Lung microvascular endothelial cell (primary cell): Measurements from ENCODE around the gene SUPT4H1. TPM values are rescaled to one million over a fixed set of nuclear protein-coding genes. Genes with fewer than 3 reads are reported as not detected.

ENCODE experiments used
- DNase-seq, 2 donors: peaks; one replicate each; pipeline versions ENCODE4 v3.0.0 to v3.0.0-alpha.2; 2010; ENCODE audit warnings: low read depth in 2 of 2
- total RNA-seq: library from RNA; depleted of rRNA; stranded (reverse); fragments of >200 nt; gene quantifications from 2 replicates; pipeline ENCODE4 v1.2.1, GENCODE V29; 2014

Gene SUPT4H1
- total RNA-seq, 1 donor from 2014 or later: 55.0 TPM

GRCh38 chr17:58381124-58382035 lies 29.4 kb upstream of the SUPT4H1 start:
- no peak for DNase-seq

GRCh38 chr17:58380207-58381123 lies 28.5 kb upstream of the SUPT4H1 start:
- DNase-seq: no peak

DNA sequence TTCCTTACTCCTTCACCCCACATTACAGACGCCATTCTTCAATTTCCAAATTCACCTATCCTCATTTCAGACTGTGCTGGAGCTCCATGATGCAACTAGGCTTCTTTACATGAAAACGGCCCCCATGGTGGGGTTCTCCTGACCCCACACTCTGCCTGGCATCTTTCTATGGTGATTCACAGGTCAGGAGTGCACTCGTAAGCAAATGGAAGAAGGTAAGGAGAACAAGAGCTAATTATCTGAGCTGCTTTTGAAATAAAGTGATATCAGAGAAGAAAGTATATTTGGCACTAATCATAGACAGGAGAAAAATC lies 27.5 kb upstream of the SUPT4H1 start:
- no peak for DNase-seq

GRCh38 chr17:58378733-58379510 lies 26.9 kb upstream of the SUPT4H1 start:
- DNase-seq: no peak

DNA sequence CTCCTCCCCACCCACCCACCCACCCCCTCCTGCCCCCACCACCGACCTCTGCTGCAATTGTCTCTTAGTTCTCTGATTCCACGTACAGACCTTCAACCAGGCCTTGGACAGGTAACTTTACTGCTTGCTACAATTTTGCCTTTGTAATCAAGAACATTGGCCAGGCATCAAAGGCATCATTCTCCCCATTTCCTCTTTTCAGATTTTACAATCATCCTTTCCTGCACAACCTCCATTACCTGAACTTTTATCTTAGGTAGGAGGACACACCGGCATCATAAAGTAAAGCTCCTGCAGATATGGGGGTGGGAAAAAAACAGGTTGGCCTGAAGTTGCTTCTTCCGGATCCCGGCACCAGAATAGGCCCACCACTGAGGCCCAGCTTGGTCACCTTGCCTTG lies 25.7 kb upstream of the SUPT4H1 start:
- no peak for DNase-seq

- DNase-seq: no peak
These were observed 25.1 kb upstream of the SUPT4H1 start for GRCh38 chr17:58377093-58377601.

- no peak for DNase-seq
These were observed 24.5 kb upstream of the SUPT4H1 start for GRCh38 chr17:58376472-58377000.

DNA sequence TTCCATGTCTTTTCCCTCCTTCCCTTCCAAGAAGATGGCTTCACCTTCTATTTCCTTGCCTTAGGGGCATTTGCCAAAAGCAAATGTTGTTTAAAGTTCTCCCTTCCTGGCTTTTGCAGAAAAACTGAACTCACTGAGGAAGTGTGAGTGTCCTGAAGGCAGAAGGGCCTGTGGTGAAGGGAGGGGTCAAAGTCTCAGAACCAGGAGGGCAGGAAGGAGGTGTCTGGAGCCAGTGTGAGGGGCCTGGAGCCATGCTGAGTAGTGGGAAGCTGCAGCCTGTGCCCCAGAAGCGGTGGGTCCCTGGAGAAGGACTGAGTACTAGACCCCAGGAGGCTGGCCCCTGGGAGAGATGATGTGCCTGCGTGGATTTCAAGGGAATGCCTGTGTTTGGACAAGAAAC lies 23.8 kb upstream of the SUPT4H1 start:
- no peak for DNase-seq

DNA sequence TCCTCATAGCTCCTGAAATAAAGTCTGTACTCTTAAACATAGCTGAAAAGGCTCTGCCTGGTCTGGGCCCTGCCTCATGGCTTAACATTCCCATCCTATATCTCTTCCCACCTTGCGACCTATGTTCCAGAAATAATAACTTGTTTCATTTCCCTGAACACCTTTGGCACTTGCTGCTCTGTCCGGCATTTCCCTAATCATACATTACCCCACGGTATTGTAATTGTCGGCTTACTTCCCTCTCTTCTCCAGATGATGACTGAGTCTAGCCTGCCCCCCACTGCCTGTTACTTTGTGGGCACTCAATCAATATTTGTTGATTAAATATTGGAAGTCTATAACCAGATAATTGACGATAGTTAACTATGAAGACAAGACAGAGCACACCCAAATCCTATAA lies 23.3 kb upstream of the SUPT4H1 start:
- no peak for DNase-seq

DNA sequence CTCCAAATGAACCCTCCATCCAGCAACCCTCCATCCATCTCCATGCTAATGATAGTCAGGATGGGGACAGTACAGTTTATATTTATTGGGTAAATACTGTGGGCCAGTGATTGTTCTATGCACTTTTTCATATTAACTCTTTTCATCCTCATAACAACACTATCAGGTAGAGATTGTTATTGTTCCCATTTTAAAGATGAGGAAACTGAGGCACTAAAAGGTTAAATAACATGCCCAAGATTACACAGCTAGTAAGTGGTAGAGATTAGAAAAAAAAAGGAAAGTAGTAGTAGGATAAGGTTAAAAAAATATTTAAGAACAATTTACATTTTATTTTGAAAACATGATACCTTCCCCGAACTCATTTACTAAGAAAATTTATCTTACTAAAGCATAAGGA lies 21.9 kb upstream of the SUPT4H1 start:
- no peak for DNase-seq

DNA sequence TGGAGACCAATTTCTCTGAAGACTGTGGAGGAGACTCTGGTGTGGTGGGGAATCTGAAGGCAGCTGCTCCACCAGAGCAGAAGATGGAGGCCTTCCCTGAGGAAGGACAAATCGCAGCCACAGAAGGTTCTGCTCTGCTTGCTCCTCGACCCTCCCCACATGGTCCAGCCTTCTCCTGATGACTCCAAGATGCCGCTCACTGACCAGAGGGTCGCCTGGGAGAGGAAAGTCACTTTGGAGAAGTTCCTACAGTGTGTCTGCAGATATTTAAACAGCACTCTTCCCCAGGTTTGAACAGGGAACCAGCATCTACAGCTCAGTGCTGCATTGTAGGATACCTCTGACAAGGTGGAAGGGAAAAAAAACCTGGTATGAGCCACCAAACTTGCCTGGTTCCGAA lies 21.0 kb upstream of the SUPT4H1 start:
- DNase-seq: no peak

DNA sequence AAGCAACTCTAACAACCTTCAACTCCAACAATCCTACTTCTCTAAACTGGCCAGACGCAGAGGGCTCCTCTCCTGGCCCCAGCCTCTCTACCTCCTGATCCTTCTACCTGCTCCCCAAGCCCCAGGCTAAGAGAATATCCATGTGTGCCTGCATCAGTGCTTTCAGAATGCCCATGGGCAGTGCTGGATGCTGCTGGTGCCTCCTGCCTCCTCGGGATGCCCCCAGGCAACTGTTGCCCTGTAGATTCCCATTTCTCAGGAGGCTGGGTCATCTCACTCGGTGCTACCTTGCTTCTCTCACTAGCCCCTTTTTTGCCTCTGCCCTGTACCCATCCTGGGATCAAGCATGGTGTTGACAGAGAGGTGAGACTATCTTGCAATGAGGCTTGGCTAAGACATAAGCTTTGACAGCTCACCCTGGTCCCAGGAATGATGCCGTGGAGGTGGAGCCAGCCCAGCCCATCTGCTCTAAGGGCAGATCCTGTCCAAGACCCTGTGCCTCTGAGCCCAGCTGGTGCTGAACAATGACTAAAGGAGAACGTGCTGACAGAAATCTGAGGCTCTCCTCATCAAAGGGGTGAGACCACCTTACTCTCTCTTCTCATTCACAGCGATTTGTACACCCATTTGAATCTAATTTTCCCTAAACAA lies 19.4 kb upstream of the SUPT4H1 start:
- DNase-seq: no peak

DNA sequence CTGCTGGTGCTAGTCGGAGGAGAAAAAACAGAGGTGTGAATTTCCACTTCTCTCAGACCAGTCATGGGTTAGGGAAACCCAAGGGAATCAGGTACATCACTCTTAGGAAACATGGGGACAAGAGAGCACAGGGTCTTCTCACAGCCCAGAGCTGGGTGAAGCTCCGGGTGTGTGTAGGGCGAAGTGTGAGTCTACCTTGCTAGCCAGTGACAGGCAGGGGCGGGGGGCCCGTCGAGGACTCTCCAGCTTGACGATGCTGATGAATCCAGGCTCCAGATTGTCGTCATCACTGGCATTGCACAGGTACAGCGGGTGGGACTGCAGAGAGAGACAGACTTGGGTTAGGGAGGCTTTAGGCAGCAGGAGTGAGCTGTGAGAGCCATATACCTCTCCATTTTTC lies 18.7 kb upstream of the SUPT4H1 start:
- DNase-seq: no peak

- no peak for DNase-seq
These were observed 18.3 kb upstream of the SUPT4H1 start for GRCh38 chr17:58370309-58370708.

- DNase-seq: no peak
These were observed 17.4 kb upstream of the SUPT4H1 start for GRCh38 chr17:58369214-58370031.

GRCh38 chr17:58368860-58369213 lies 16.8 kb upstream of the SUPT4H1 start:
- no peak for DNase-seq

GRCh38 chr17:58367461-58367860 lies 15.5 kb upstream of the SUPT4H1 start:
- DNase-seq: no peak

DNA sequence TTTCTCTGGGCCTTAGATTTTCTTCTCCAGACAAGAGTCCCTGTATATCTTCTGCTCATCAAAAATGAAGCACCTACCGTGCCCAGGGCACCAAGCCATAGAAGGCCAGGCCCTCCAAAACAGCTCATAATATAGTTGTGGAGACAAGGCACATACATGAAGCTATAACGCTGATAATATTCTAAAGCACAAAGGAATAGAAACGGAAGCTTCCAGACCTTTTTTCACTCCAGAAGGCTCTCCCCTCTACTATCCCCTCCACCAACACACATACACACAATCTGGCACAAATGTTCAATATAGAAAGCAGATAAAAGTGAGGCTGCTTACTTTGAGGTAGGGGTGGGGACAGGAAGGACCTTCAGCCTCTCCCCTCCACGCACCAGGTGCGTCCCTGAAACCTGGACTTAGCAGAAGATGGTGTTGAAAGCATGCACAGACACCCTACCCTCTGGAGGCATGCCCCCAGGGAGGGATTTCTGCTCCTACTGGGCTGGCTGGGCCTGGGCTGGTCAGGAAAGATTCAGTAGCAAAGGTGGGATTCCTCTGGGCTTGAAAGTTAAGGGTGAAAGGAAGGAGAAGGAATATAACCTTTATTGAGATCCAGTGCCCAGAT lies 14.1 kb upstream of the SUPT4H1 start:
- no peak for DNase-seq

DNA sequence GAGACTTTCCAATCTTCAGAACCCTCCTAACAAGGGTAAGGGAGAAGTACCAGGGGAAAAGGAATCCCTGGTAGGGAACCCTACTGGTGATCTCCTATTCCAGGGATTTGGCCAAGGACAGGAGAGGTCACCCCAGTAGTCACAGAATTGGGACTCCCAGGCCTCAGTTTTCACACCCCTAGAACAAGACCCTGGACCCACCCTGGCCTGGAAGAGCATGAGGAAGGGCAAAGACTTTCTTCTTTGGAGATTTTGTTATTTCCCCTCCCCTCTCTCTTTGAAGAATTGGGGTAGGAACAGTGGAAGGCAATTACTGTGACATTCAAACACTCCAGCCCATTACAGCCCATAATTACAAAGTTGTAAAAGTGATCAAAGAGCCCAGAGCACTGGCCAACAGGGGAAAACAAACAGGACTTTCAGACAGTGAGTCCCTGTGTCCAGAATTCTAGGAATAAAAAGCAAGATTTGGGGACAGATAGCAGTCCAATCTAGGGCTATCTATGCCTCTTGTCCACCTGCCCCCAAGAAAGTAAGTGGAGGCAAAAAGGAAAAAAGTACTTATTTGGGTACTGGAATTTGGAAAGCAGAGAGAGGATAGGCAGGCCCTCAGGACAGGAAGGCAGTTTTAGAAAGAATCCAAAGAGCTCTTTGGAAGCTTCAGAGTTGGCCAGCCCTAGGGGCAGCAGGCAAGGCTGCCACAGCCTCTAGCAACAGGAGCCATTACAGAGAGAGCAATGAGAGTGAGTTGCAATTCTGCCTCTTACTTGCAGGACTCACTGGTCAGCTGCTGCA lies 13.4 kb upstream of the SUPT4H1 start:
- no peak for DNase-seq
